ENCODE results near the gene ROPN1L.

ROPN1L gene

GRCh38 chr5:10400831-10401230, 40.8 kb upstream of the ROPN1L start:
- H3K27ac Mint-ChIP-seq: no peak overlapping the region
- peaks cover 91% of the 10 kb centered on the region for H3K36me3 Mint-ChIP-seq (ENCODE audit: low read depth)
- peaks cover 11% of the 10 kb centered on the region for H3K4me1 Mint-ChIP-seq
- no peak for DNase-seq
- peaks cover 3% of the 10 kb centered on the region for H3K27me3 Mint-ChIP-seq (ENCODE audit: low read depth, poor library complexity)
- H3K9me3 Mint-ChIP-seq: peaks cover 3% of the 10 kb centered on the region
- H3K4me3 Mint-ChIP-seq: no peak overlapping the region
- no peak for TF ChIP-seq CTCF (IDR thresholded peaks at IDR 0.05)

- Mint-ChIP-seq H3K9me3 (peaks cover 3% of the 10 kb centered on the region), H3K36me3 (ENCODE audit: low read depth) (peaks cover 92% of the 10 kb centered on the region), H3K27me3 (ENCODE audit: low read depth, poor library complexity) (peaks cover 3% of the 10 kb centered on the region), H3K4me1 (peaks cover 11% of the 10 kb centered on the region), H3K27ac (no peak overlapping the region), H3K4me3 (no peak overlapping the region)
- no peak for TF ChIP-seq CTCF (IDR thresholded peaks at IDR 0.05)
- no peak for DNase-seq
These were observed 40.2 kb upstream of the ROPN1L start for GRCh38 chr5:10401498-10401897.

GRCh38 chr5:10403829-10404228, 37.9 kb upstream of the ROPN1L start:
- H3K27ac Mint-ChIP-seq: no peak overlapping the region
- H3K27me3 Mint-ChIP-seq (ENCODE audit: low read depth, poor library complexity): peaks cover 3% of the 10 kb centered on the region
- no peak for TF ChIP-seq CTCF (IDR thresholded peaks at IDR 0.05)
- DNase-seq: no peak
- peaks cover 92% of the 10 kb centered on the region for H3K36me3 Mint-ChIP-seq (ENCODE audit: low read depth)
- no peak overlapping the region for H3K4me3 Mint-ChIP-seq
- H3K4me1 Mint-ChIP-seq: peaks cover 11% of the 10 kb centered on the region
- H3K9me3 Mint-ChIP-seq: peaks cover 3% of the 10 kb centered on the region

- Mint-ChIP-seq H3K27ac (no peak overlapping the region), H3K36me3 (ENCODE audit: low read depth) (peaks cover 90% of the 10 kb centered on the region)
These were observed 35.0 kb upstream of the ROPN1L start for GRCh38 chr5:10406651-10407050.

GRCh38 chr5:10409504-10409903, 32.2 kb upstream of the ROPN1L start:
- no peaks in the 10 kb centered on the region for H3K4me1 Mint-ChIP-seq
- peaks cover under 1% of the 10 kb centered on the region for H3K9me3 Mint-ChIP-seq
- H3K36me3 Mint-ChIP-seq (ENCODE audit: low read depth): peaks cover 89% of the 10 kb centered on the region
- DNase-seq: no peak
- H3K27me3 Mint-ChIP-seq (ENCODE audit: low read depth, poor library complexity): peaks cover 1% of the 10 kb centered on the region
- H3K4me3 Mint-ChIP-seq: no peak overlapping the region
- no peak for TF ChIP-seq CTCF (IDR thresholded peaks at IDR 0.05)
- H3K27ac Mint-ChIP-seq: peak overlapping the region; percentile 0

More at GRCh38 chr5:10406651-10407050, 35.0 kb upstream of the ROPN1L start:
- no peak for DNase-seq
- peaks cover 3% of the 10 kb centered on the region for H3K9me3 Mint-ChIP-seq
- peaks cover 3% of the 10 kb centered on the region for H3K27me3 Mint-ChIP-seq (ENCODE audit: low read depth, poor library complexity)
- H3K4me1 Mint-ChIP-seq: no peaks in the 10 kb centered on the region
- TF ChIP-seq CTCF (IDR thresholded peaks at IDR 0.05): no peak
- H3K4me3 Mint-ChIP-seq: no peak overlapping the region

GRCh38 chr5:10410662-10411061, 31.0 kb upstream of the ROPN1L start:
- Mint-ChIP-seq H3K36me3 (ENCODE audit: low read depth) (peaks cover 89% of the 10 kb centered on the region), H3K27me3 (ENCODE audit: low read depth, poor library complexity) (no peaks in the 10 kb centered on the region), H3K4me1 (no peaks in the 10 kb centered on the region), H3K9me3 (no peaks in the 10 kb centered on the region), H3K27ac (no peak overlapping the region), H3K4me3 (no peak overlapping the region)
- no peak for DNase-seq
- no peak for TF ChIP-seq CTCF (IDR thresholded peaks at IDR 0.05)
